ENCODE measurements around the gene FGF10.

The FGF10 gene

DNA sequence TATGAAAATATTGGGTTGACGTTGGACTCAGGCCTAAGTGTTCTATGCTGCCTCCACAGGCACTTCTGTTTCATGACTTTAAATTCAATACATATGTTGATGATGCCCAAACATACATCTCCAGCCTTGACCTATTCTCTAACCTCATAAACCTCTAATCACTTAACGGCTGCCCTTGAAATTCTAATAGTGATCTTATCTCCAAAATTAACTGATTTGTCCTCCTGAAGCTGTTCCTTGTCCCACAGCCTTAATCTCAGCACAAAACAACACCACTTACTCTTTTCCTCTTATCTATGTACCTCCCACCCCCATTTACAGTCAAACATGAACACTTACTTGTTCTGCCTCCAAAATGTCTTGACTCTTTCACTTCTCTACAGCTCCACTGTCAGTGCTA, 43.3 kb downstream of the FGF10 start:
- Histone ChIP-seq H3F3A (ENCODE audit: insufficient read depth, low read length) (no peaks in the 10 kb centered on the region), H3K27me3 (replicated peaks; ENCODE audit: insufficient read depth, low read length) (no peaks in the 10 kb centered on the region), H3K4me1 (ENCODE audit: low read length) (no peaks in the 10 kb centered on the region), H3K9me3 (replicated peaks; ENCODE audit: insufficient read depth, low read length) (no peaks in the 10 kb centered on the region), H4K20me1 (ENCODE audit: insufficient read depth, low read length) (no peaks in the 10 kb centered on the region), H3K79me2 (ENCODE audit: low read length) (no peaks in the 10 kb centered on the region), H3K36me3 (replicated peaks; ENCODE audit: insufficient read depth, low read length) (no peaks in the 10 kb centered on the region), H3K27ac (ENCODE audit: low read length) (no peak overlapping the region), H2AFZ (ENCODE audit: low read length) (no peak overlapping the region), H3K9ac (ENCODE audit: low read length) (no peak overlapping the region), H3K9me2 (replicated peaks; ENCODE audit: insufficient read depth, low read length) (no peaks in the 10 kb centered on the region), H3K4me2 (ENCODE audit: low read depth, low read length) (no peak overlapping the region), H3K4me3 (ENCODE audit: low read length) (no peak overlapping the region)
- no peak for DNase-seq
- TF ChIP-seq, protein P1, sequence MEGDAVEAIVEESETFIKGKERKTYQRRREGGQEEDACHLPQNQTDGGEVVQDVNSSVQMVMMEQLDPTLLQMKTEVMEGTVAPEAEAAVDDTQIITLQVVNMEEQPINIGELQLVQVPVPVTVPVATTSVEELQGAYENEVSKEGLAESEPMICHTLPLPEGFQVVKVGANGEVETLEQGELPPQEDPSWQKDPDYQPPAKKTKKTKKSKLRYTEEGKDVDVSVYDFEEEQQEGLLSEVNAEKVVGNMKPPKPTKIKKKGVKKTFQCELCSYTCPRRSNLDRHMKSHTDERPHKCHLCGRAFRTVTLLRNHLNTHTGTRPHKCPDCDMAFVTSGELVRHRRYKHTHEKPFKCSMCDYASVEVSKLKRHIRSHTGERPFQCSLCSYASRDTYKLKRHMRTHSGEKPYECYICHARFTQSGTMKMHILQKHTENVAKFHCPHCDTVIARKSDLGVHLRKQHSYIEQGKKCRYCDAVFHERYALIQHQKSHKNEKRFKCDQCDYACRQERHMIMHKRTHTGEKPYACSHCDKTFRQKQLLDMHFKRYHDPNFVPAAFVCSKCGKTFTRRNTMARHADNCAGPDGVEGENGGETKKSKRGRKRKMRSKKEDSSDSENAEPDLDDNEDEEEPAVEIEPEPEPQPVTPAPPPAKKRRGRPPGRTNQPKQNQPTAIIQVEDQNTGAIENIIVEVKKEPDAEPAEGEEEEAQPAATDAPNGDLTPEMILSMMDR (IDR thresholded peaks at IDR 0.05; ENCODE audit: low read length), result no peak
- TF ChIP-seq EZH2 (optimal IDR thresholded peaks at IDR 0.05; ENCODE audit: low read depth, low read length), result no peak
- TF ChIP-seq EZH2phosphoT487 (IDR thresholded peaks at IDR 0.05; ENCODE audit: low read length), result no peak

DNA sequence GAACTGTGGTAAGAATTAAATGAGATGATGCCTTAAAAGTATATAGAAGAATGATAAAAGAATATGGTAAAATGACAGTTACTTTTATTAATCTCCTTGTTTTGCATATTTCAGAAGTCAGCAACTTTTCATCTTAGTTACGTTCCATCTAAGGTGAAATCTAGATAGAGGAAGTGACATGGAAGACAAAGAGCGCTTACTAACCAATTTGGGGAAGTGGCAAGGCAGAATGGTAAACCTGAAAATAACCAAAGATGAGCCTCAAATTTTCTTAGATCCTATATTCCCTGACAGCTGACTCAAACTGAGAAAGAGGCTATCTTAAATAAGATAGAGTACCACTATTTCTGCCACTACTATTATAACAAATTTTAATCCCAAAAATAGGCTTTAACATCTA, 52.5 kb downstream of the FGF10 start:
- no peaks in the 10 kb centered on the region for H3K4me1 ChIP-seq (ENCODE audit: low read length)
- TF ChIP-seq EZH2phosphoT487 (IDR thresholded peaks at IDR 0.05; ENCODE audit: low read length) (no peak), EZH2 (optimal IDR thresholded peaks at IDR 0.05; ENCODE audit: low read depth, low read length) (no peak)
- TF ChIP-seq, protein P1 (IDR thresholded peaks at IDR 0.05; ENCODE audit: low read length), result no peak
- no peaks in the 10 kb centered on the region for H3K36me3 ChIP-seq (replicated peaks; ENCODE audit: insufficient read depth, low read length)
- no peak for DNase-seq
- H3K79me2 ChIP-seq (ENCODE audit: low read length), result no peaks in the 10 kb centered on the region
- no peak overlapping the region for H2AFZ ChIP-seq (ENCODE audit: low read length)
- no peak overlapping the region for H3K4me3 ChIP-seq (ENCODE audit: low read length)
- no peaks in the 10 kb centered on the region for H4K20me1 ChIP-seq (ENCODE audit: insufficient read depth, low read length)
- H3K27ac ChIP-seq (ENCODE audit: low read length), result no peak overlapping the region
- H3K9me2 ChIP-seq (replicated peaks; ENCODE audit: insufficient read depth, low read length), result no peaks in the 10 kb centered on the region
- no peak overlapping the region for H3K4me2 ChIP-seq (ENCODE audit: low read depth, low read length)
- no peaks in the 10 kb centered on the region for H3K9me3 ChIP-seq (replicated peaks; ENCODE audit: insufficient read depth, low read length)
- no peak overlapping the region for H3K9ac ChIP-seq (ENCODE audit: low read length)
- H3K27me3 ChIP-seq (replicated peaks; ENCODE audit: insufficient read depth, low read length), result no peaks in the 10 kb centered on the region
- H3F3A ChIP-seq (ENCODE audit: insufficient read depth, low read length), result no peaks in the 10 kb centered on the region

DNA sequence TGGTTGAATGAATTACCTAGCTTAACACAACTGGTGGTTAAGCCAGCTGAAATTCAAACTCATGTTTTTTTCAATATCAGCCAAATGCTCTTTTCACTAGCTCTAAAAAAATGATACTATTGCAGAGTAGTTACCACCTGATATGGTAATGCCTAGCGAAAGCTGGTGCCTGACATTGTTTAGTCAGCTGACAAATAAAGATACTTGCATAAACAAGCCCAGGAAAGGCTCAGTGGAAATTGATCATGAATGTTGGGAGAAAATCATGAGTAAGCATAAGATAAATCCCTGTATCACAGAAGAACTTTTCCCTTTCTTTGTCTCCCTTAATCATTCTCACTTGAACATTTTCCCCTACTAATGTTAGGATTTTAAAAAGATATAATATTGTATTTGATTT, 54.6 kb downstream of the FGF10 start:
- no peak overlapping the region for H3K4me2 ChIP-seq (ENCODE audit: low read depth, low read length)
- no peaks in the 10 kb centered on the region for H3K9me3 ChIP-seq (replicated peaks; ENCODE audit: insufficient read depth, low read length)
- no peak overlapping the region for H2AFZ ChIP-seq (ENCODE audit: low read length)
- TF ChIP-seq, protein P1 (IDR thresholded peaks at IDR 0.05; ENCODE audit: low read length), result no peak
- TF ChIP-seq EZH2 (optimal IDR thresholded peaks at IDR 0.05; ENCODE audit: low read depth, low read length), result no peak
- no peak for TF ChIP-seq EZH2phosphoT487 (IDR thresholded peaks at IDR 0.05; ENCODE audit: low read length)
- H3F3A ChIP-seq (ENCODE audit: insufficient read depth, low read length), result no peaks in the 10 kb centered on the region
- H3K9me2 ChIP-seq (replicated peaks; ENCODE audit: insufficient read depth, low read length), result no peaks in the 10 kb centered on the region
- DNase-seq, result no peak
- no peak overlapping the region for H3K9ac ChIP-seq (ENCODE audit: low read length)
- no peaks in the 10 kb centered on the region for H3K36me3 ChIP-seq (replicated peaks; ENCODE audit: insufficient read depth, low read length)
- H3K27ac ChIP-seq (ENCODE audit: low read length), result no peak overlapping the region
- no peaks in the 10 kb centered on the region for H3K79me2 ChIP-seq (ENCODE audit: low read length)
- H3K4me1 ChIP-seq (ENCODE audit: low read length), result no peaks in the 10 kb centered on the region
- H3K4me3 ChIP-seq (ENCODE audit: low read length), result no peak overlapping the region
- no peaks in the 10 kb centered on the region for H3K27me3 ChIP-seq (replicated peaks; ENCODE audit: insufficient read depth, low read length)
- no peaks in the 10 kb centered on the region for H4K20me1 ChIP-seq (ENCODE audit: insufficient read depth, low read length)
